Tibial nerve (tissue), 3 donors: ENCODE measurements around the gene SRPK2.

Source experiments
- POLR2A ChIP-seq, 2 donors: fragments of 450-650 bp; IDR thresholded peaks; one replicate each; pipeline ENCODE4 v1.6.1; 2017; ENCODE audit warnings: antibody characterized with exemption in 2 of 2, mild to moderate bottlenecking in 2 of 2, moderate library complexity in 2 of 2
- TF ChIP-seq, protein P1 (sequence below), 5 experiments: fragments of 200-600 bp in 3 of 5; fragments of 450-650 bp in 2 of 5; sonication (generic) in 3 of 5; IDR thresholded peaks; one replicate each; pipeline ENCODE4 v1.5.1; 2016 to 2019; ENCODE audit warnings: antibody characterized with exemption in 5 of 5, mild to moderate bottlenecking in 3 of 5, moderate library complexity in 2 of 5

DNA sequence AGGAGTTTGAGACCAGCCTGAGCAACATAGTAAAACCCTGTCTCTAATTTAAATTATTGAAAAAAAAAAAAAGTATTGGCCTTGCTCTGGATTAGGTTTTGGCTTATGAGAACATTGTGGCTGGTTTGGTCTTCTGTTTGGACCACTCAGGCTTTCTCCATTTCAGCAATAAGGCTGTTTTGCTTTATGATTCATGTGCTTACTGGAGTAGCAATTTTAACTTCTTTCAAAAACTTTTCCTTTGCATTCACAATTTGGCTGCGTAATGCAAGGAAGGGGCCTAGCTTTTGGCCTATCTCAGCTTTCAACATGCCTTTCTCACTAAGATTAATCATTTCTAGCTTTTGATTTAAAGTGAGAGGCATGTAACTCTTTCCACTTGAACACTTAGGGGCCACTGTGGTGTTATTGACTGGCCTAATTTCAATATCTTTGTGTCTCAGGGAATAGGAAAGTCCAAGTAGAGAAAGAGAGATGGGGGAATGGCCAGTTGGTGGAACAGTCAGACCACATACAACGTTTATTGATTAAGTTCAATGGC is 38.0 kb upstream of the SRPK2 start:
- TF ChIP-seq POLR2A (IDR thresholded peaks at IDR 0.05), result no peak
- TF ChIP-seq, protein P1, sequence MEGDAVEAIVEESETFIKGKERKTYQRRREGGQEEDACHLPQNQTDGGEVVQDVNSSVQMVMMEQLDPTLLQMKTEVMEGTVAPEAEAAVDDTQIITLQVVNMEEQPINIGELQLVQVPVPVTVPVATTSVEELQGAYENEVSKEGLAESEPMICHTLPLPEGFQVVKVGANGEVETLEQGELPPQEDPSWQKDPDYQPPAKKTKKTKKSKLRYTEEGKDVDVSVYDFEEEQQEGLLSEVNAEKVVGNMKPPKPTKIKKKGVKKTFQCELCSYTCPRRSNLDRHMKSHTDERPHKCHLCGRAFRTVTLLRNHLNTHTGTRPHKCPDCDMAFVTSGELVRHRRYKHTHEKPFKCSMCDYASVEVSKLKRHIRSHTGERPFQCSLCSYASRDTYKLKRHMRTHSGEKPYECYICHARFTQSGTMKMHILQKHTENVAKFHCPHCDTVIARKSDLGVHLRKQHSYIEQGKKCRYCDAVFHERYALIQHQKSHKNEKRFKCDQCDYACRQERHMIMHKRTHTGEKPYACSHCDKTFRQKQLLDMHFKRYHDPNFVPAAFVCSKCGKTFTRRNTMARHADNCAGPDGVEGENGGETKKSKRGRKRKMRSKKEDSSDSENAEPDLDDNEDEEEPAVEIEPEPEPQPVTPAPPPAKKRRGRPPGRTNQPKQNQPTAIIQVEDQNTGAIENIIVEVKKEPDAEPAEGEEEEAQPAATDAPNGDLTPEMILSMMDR (IDR thresholded peaks at IDR 0.05), result no peak
